Right atrium auricular region (tissue), 2 donors: ENCODE measurements around the gene ACOX3. TPM values are rescaled to one million over a fixed set of nuclear protein-coding genes. Genes with fewer than 3 reads are reported as not detected.

Source experiments
- DNase-seq: peaks from one replicate; pipeline ENCODE4 v3.0.0-alpha.2; 2019; ENCODE audit warnings: low spot score
- H3K27ac ChIP-seq, 2 donors: fragments of 200-600 bp; sonication (generic); 1 replicate in 1 of 2; 2 replicates in 1 of 2; pipeline ENCODE4 v1.5.1; 2016 to 2019
- H3K27me3 ChIP-seq, 2 donors: fragments of 200-600 bp; sonication (generic); one replicate each; pipeline versions ENCODE4 v1.5.1 to v1.6.0; 2017 to 2019
- H3K36me3 ChIP-seq: fragments of 200-600 bp; sonication (generic); one replicate; pipeline ENCODE4 v1.5.1; 2016
- H3K4me1 ChIP-seq, 2 donors: fragments of 200-600 bp; sonication (generic); one replicate each; pipeline versions ENCODE4 v1.5.1 to v1.6.0; 2017 to 2019
- H3K4me3 ChIP-seq, 2 donors: fragments of 200-600 bp; sonication (generic); 1 replicate in 1 of 2; 2 replicates in 1 of 2; pipeline ENCODE4 v1.5.1; 2017 to 2019; ENCODE audit warnings: mild to moderate bottlenecking in 1 of 2, moderate library complexity in 1 of 2
- H3K9me3 ChIP-seq, 2 donors: fragments of 200-600 bp; sonication (generic); one replicate each; pipeline ENCODE4 v1.5.1; 2019
- total RNA-seq, 2 donors: library from RNA; depleted of rRNA; stranded (reverse); fragments of >200 nt; gene quantifications; one replicate each; pipeline ENCODE4 v1.1.0, GENCODE V29; 2016
- TF ChIP-seq, protein P1 (sequence below), 2 donors: fragments of 200-600 bp; sonication (generic); IDR thresholded peaks; one replicate each; pipeline ENCODE4 v1.5.1; 2019; ENCODE audit warnings: antibody characterized with exemption in 2 of 2

The ACOX3 gene
- total RNA-seq, 2 donors from 2014 or later: 66.9 to 68.8 TPM

DNA sequence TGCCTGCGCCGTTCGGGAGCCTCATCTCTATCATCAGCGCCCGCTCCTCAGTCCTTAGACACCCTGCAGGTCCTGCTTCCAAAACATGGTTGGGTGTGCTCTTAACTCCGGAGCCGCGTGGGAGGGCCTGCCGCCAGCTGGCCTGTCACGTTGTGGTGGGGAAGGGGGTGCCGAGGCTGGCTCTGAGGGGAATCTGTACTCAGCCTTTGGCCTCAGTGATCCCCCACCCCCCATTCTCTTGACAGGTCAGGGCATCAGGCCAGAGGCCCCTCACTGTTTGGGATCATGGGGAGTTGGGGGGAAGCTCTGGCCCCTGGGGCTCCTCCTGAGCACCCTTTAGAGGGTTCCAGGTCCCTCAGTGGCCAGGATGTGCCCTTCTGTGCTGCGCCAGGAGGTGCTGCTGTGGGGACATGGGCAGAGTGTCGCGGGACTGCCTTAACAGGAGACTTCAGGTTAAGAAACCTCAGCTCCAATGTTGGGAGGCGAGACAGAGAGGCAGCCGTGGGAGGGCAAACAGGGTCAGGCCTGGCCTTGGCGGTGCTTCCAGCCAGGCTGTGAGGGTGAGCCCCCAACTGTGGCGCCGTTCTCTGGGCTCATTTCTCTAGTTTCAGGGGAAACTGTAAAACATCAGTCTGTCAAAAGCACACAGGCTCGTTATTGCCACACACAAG is 33.5 kb upstream of the ACOX3 start:
- TF ChIP-seq, protein P1, sequence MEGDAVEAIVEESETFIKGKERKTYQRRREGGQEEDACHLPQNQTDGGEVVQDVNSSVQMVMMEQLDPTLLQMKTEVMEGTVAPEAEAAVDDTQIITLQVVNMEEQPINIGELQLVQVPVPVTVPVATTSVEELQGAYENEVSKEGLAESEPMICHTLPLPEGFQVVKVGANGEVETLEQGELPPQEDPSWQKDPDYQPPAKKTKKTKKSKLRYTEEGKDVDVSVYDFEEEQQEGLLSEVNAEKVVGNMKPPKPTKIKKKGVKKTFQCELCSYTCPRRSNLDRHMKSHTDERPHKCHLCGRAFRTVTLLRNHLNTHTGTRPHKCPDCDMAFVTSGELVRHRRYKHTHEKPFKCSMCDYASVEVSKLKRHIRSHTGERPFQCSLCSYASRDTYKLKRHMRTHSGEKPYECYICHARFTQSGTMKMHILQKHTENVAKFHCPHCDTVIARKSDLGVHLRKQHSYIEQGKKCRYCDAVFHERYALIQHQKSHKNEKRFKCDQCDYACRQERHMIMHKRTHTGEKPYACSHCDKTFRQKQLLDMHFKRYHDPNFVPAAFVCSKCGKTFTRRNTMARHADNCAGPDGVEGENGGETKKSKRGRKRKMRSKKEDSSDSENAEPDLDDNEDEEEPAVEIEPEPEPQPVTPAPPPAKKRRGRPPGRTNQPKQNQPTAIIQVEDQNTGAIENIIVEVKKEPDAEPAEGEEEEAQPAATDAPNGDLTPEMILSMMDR (IDR thresholded peaks at IDR 0.05): no peak
- Histone ChIP-seq H3K27ac (no peak overlapping the region), H3K9me3 (no peaks in the 10 kb centered on the region), H3K27me3 (no peaks in the 10 kb centered on the region), H3K4me1 (peaks cover 0 to 22% of the 10 kb centered on the region in 2 donors), H3K4me3 (no peak overlapping the region), H3K36me3 (peaks cover 32% of the 10 kb centered on the region)
- DNase-seq: no peak

DNA sequence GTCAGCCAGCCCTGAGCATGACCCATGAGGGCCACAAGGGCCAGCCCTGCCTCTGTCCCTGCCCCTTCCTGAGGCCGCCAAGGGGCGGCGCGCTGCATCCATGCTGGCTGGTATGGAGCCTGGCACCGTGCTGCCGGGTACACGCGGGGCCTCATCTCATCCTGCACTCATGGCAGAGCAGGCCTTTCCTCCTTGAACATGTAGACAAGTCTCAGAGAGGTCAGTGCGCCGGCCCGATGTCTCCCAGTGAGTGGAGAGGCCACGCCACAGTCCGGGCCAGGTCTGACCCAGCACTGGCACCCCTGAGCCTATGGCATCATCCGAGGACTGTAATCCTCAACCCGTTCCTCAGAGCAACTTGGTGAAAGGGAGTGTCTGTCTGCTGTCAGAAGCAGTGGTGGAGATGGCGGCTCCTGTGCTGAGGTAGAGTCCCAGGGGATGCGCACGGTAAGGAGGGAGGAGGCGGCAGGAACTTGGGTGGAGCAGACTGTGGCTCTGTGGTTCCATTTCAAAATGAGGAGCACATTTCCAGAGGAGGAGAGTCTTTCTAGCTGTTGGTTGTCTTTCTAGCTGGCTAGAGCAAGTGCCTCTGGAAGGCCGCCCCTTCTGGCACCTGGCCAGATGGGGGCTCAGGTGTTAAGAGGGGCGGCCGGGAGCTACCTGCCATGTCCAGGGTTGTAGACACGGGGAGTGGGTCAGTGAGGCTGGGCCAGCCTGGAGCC is 32.8 kb upstream of the ACOX3 start:
- TF ChIP-seq, protein P1 (IDR thresholded peaks at IDR 0.05): no peak
- no peaks in the 10 kb centered on the region for H3K9me3 ChIP-seq
- peak overlapping the region; percentile 42 to 56 for H3K27ac ChIP-seq
- DNase-seq: no peak
- peaks cover 35% of the 10 kb centered on the region for H3K36me3 ChIP-seq
- peaks cover 0 to 22% of the 10 kb centered on the region in 2 donors for H3K4me1 ChIP-seq
- H3K4me3 ChIP-seq: no peak overlapping the region
- H3K27me3 ChIP-seq: no peaks in the 10 kb centered on the region

DNA sequence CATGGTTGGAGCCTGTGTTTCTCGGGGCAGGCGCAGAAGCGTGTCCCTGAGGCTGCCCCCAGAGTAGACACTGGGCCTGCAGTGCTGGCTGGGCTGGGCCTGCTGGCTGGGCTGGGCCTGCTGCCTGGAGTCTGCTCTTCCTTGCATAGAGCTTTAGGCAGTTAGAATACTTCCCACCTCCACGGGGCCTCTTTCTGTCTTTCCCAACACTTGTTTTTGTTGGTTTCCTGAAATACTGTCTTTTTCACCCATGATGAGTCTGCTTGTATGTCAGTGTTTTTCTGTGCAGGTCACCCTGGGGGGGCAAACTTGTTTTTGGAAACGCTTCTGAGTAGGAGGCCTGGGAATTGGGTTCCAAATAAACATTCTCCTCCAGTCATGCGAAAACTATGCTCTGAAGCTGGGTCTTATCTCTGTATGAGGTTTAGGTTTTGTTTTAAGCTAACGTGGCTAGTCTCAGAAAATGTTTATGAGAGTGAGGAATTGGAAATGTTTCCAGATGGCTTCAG is 32.2 kb upstream of the ACOX3 start:
- H3K9me3 ChIP-seq: no peaks in the 10 kb centered on the region
- no peak for DNase-seq
- TF ChIP-seq, protein P1 (IDR thresholded peaks at IDR 0.05): no peak
- H3K36me3 ChIP-seq: peaks cover 41% of the 10 kb centered on the region
- no peak overlapping the region for H3K4me3 ChIP-seq
- peaks cover 0 to 22% of the 10 kb centered on the region in 2 donors for H3K4me1 ChIP-seq
- H3K27ac ChIP-seq: peak overlapping the region; percentile 42 to 56
- H3K27me3 ChIP-seq: no peaks in the 10 kb centered on the region

DNA sequence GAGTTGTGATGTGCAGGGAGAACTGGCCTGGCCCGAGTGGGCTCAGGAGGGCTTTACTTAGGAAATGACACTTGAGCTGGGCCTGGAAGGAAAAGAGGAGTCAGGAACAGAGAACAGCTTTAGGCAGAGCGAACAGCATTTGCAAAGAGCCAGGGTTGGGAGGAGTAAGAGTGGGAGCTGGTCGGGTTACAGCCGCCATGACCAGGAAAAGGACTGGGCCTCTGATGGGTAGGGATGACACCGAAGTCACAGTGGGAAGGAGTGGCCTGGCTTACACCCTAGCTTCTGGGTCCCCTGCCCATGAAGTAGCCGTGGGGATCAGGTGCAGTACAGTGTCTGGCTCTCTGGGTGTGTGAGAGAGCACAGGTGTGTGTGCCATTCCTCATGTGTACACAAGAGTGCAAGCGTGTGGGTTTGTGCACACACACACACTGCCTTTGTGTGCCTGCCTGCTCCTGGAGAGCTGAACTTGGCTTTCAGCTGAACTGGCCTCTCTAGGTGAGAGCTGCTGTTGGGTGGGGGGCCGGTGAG is 31.7 kb upstream of the ACOX3 start:
- no peak for DNase-seq

DNA sequence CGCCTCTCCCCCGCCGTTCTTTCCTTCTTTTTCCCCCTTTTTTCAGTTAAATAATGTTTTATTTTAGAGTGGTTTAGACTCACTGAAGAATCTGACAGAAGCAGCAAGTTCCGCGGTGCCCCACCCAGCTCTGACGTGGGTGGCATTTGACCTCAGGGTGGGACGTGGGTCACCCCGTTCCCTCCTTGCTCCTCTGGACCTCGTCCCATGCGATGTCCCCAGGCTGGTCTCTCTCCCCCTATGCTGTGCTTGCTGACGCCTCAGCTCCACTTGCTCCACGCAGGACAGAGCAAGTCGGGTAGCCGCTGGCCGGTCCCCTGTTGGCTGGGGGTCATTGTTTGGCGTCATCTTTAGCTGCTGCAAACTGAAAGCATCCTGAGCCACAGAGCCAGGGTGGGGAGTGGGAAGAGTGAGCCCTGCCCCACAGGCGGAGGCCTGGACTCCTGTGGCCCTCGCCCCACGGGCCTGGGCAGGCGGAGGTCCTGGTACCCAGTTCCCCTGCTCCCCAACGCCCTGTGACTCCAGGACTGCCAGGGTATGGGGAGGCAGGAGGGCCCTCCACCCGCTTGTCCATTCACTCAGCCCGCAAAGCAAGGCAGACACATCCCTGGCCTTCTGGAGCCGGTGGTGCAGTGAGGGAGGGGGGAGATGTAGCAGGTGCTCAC is 30.8 kb upstream of the ACOX3 start:
- TF ChIP-seq, protein P1 (IDR thresholded peaks at IDR 0.05): no peak
- DNase-seq: no peak
- no peak overlapping the region for H3K4me3 ChIP-seq
- no peaks in the 10 kb centered on the region for H3K9me3 ChIP-seq
- peaks cover 31% of the 10 kb centered on the region for H3K36me3 ChIP-seq
- H3K27ac ChIP-seq: no peak overlapping the region
- H3K4me1 ChIP-seq: peaks cover 0 to 22% of the 10 kb centered on the region in 2 donors
- no peaks in the 10 kb centered on the region for H3K27me3 ChIP-seq

More for the DNA sequence above, 31.7 kb upstream of the ACOX3 start:
- peaks cover 0 to 22% of the 10 kb centered on the region in 2 donors for H3K4me1 ChIP-seq
- H3K36me3 ChIP-seq: peaks cover 38% of the 10 kb centered on the region
- peak overlapping the region; percentile 1 to 56 for H3K27ac ChIP-seq
- TF ChIP-seq, protein P1 (IDR thresholded peaks at IDR 0.05): no peak
- no peaks in the 10 kb centered on the region for H3K9me3 ChIP-seq
- H3K4me3 ChIP-seq: no peak overlapping the region
- H3K27me3 ChIP-seq: no peaks in the 10 kb centered on the region
